ENCODE data around the gene LRP2BP. TPM values are rescaled to one million over a fixed set of nuclear protein-coding genes. Genes with fewer than 3 reads are reported as not detected.
"Not testable (repeated sequence)": the region's sequence is repeated elsewhere in the genome, so short reads cannot be mapped to it uniquely, and the experiment has no call there.

Gene LRP2BP
- total RNA-seq, 1 experiment from 2014 or later, result 0.33 TPM

DNA sequence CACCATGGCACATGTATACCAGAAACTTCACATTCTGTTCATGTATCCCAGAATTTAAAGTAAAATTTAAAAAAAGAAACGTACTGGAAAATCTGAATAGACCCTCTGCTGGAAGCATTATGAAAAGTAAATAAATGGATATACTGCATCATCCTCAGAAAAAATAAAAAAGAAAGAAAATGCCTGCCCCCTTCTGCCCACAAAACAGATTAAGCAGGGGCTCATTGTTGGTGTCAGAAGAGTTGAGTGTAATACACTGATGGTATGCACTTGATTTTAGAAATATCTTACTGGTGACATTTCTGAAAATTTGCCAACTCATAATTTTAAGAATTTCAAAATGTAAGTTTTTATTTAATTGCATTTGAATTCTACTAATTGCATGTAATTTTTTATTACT lies 77.8 kb downstream of the LRP2BP start:
- H3K9me3 ChIP-seq (ENCODE audit: control insufficient read depth, insufficient read depth, low read depth, low read length), result no peaks in the 10 kb centered on the region
- no peak overlapping the region for H3K27ac ChIP-seq (ENCODE audit: low read length)
- BruUV-seq (replicated peaks), result no TSS peak
- ChIA-PET CTCF (no interaction called here), POLR2A (no interaction called here)
- no peaks in the 10 kb centered on the region for H3K36me3 ChIP-seq (ENCODE audit: control insufficient read depth, insufficient read depth, low read length)
- no peaks in the 10 kb centered on the region for H3K4me1 ChIP-seq (ENCODE audit: control insufficient read depth, insufficient read depth, low read length)
- ATAC-seq (no peak), DNase-seq (ENCODE audit: low read depth, low spot score) (no peak)
- no peak for TF ChIP-seq TCF7L2 (IDR thresholded peaks at IDR 0.05; ENCODE audit: low read depth, low read length)
- TF ChIP-seq SIN3A (IDR thresholded peaks at IDR 0.05; ENCODE audit: borderline replicate concordance, insufficient read depth, low read depth, low read length), result no peak
- no peak for TF ChIP-seq POLR2AphosphoS5 (IDR thresholded peaks at IDR 0.05; ENCODE audit: low read depth, low read length)
- TF ChIP-seq, protein P1, sequence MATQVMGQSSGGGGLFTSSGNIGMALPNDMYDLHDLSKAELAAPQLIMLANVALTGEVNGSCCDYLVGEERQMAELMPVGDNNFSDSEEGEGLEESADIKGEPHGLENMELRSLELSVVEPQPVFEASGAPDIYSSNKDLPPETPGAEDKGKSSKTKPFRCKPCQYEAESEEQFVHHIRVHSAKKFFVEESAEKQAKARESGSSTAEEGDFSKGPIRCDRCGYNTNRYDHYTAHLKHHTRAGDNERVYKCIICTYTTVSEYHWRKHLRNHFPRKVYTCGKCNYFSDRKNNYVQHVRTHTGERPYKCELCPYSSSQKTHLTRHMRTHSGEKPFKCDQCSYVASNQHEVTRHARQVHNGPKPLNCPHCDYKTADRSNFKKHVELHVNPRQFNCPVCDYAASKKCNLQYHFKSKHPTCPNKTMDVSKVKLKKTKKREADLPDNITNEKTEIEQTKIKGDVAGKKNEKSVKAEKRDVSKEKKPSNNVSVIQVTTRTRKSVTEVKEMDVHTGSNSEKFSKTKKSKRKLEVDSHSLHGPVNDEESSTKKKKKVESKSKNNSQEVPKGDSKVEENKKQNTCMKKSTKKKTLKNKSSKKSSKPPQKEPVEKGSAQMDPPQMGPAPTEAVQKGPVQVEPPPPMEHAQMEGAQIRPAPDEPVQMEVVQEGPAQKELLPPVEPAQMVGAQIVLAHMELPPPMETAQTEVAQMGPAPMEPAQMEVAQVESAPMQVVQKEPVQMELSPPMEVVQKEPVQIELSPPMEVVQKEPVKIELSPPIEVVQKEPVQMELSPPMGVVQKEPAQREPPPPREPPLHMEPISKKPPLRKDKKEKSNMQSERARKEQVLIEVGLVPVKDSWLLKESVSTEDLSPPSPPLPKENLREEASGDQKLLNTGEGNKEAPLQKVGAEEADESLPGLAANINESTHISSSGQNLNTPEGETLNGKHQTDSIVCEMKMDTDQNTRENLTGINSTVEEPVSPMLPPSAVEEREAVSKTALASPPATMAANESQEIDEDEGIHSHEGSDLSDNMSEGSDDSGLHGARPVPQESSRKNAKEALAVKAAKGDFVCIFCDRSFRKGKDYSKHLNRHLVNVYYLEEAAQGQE (IDR thresholded peaks at IDR 0.05; ENCODE audit: insufficient read depth in 1 of 2, low read depth in 2 of 2, low read length in 1 of 2), result no peak
- TF ChIP-seq, protein P2, sequence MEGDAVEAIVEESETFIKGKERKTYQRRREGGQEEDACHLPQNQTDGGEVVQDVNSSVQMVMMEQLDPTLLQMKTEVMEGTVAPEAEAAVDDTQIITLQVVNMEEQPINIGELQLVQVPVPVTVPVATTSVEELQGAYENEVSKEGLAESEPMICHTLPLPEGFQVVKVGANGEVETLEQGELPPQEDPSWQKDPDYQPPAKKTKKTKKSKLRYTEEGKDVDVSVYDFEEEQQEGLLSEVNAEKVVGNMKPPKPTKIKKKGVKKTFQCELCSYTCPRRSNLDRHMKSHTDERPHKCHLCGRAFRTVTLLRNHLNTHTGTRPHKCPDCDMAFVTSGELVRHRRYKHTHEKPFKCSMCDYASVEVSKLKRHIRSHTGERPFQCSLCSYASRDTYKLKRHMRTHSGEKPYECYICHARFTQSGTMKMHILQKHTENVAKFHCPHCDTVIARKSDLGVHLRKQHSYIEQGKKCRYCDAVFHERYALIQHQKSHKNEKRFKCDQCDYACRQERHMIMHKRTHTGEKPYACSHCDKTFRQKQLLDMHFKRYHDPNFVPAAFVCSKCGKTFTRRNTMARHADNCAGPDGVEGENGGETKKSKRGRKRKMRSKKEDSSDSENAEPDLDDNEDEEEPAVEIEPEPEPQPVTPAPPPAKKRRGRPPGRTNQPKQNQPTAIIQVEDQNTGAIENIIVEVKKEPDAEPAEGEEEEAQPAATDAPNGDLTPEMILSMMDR (IDR thresholded peaks at IDR 0.05), result no peak
- no peaks in the 10 kb centered on the region for H3K27me3 ChIP-seq (ENCODE audit: control insufficient read depth, insufficient read depth, low read length)
- in situ Hi-C loops (cut with HindIII; ENCODE audit: low pct_unique_long_range_greater_than_20kb, low sequenced_read_pairs) (no loop called here), intact Hi-C loops (cut with micrococcal nuclease; ENCODE audit: unreplicated experiment) (no loop called here)
- H3K4me3 ChIP-seq (ENCODE audit: low read depth in 2 of 2, low read length in 2 of 2), result no peak overlapping the region

DNA sequence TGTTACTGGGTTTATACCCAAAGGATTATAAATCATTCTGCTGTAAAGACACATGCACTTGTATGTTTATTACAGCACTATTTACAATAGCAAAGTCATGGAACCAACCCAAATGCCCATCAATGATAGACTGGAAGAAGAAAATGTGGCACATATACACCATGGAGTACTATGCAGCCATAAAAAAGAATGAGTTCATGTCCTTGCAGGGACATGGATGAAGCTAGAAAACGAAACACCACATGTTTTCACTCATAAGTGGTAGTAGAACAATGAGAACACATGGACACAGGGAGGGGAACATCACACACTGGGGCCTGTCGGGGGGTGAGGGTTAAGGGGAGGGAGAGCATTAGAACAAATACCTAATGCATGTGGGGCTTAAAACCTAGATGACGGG lies 78.3 kb downstream of the LRP2BP start:
- not testable (repeated sequence) for DNase-seq (ENCODE audit: low read depth, low spot score); BruUV-seq (replicated peaks)

More for the DNA sequence above, 78.3 kb downstream of the LRP2BP start:
- H3K27me3 ChIP-seq (ENCODE audit: control insufficient read depth, insufficient read depth, low read length); in situ Hi-C loops (cut with HindIII; ENCODE audit: low pct_unique_long_range_greater_than_20kb, low sequenced_read_pairs); CTCF ChIA-PET; H3K36me3 ChIP-seq (ENCODE audit: control insufficient read depth, insufficient read depth, low read length); H3K9me3 ChIP-seq (ENCODE audit: control insufficient read depth, insufficient read depth, low read depth, low read length); H3K27ac ChIP-seq (ENCODE audit: low read length); H3K4me1 ChIP-seq (ENCODE audit: control insufficient read depth, insufficient read depth, low read length); intact Hi-C loops (cut with micrococcal nuclease; ENCODE audit: unreplicated experiment); ATAC-seq; POLR2A ChIA-PET; H3K4me3 ChIP-seq (ENCODE audit: low read depth in 2 of 2, low read length in 2 of 2): not testable (repeated sequence)

Other genes with a start within 250 kb of the LRP2BP start
- gene CFAP97, start 191.9 kb downstream of the LRP2BP start, total RNA-seq (2021; ENCODE audit: unreplicated experiment), result 39.0 TPM
- gene SNX25, start 186.3 kb downstream of the LRP2BP start, total RNA-seq (2021; ENCODE audit: unreplicated experiment), result 16.7 TPM
- 5.1 TPM for gene ANKRD37, start 917 bp upstream of the LRP2BP start, total RNA-seq (2021; ENCODE audit: unreplicated experiment)
- gene UFSP2, start 30.0 kb upstream of the LRP2BP start, total RNA-seq (2021; ENCODE audit: unreplicated experiment), result 17.0 TPM
- 0.05 TPM for gene CCDC110, start 75.8 kb upstream of the LRP2BP start, total RNA-seq (2021; ENCODE audit: unreplicated experiment)
- 0.10 TPM for gene PDLIM3, start 139.6 kb upstream of the LRP2BP start, total RNA-seq (2021; ENCODE audit: unreplicated experiment)

Measured in Panc1 (cell line).